H9 (cell line): ENCODE results near the gene LYRM9. TPM values are rescaled to one million over a fixed set of nuclear protein-coding genes. Genes with fewer than 3 reads are reported as not detected.

Experiments
- DNase-seq: peaks from one replicate; pipeline ENCODE4 v3.0.0-alpha.2; 2017
- H2AFZ ChIP-seq: one replicate; pipeline ENCODE4 v1.6.1; 2013; ENCODE audit warnings: mild to moderate bottlenecking, low read length, control low read depth, moderate library complexity
- H2AK5ac ChIP-seq: 2 replicates; pipeline ENCODE4 v1.6.1; 2013; ENCODE audit warnings: low read length, control low read depth, mixed read lengths; ENCODE audit not compliant: insufficient read length
- H2BK120ac ChIP-seq: one replicate; pipeline ENCODE4 v1.6.1; 2013; ENCODE audit warnings: low read depth, mild to moderate bottlenecking, low read length, control low read depth, inconsistent platforms; ENCODE audit not compliant: poor library complexity, severe bottlenecking
- H2BK12ac ChIP-seq: 2 replicates; pipeline ENCODE4 v1.6.1; 2013; ENCODE audit warnings: low read length, control low read depth, mixed read lengths, low read depth; ENCODE audit not compliant: insufficient read length
- H2BK15ac ChIP-seq: 2 replicates; pipeline ENCODE4 v1.6.1; 2013; ENCODE audit warnings: low read depth, low read length, control low read depth
- H2BK20ac ChIP-seq: one replicate; pipeline ENCODE4 v1.6.1; 2013; ENCODE audit warnings: low read depth, mild to moderate bottlenecking, low read length, control low read depth, inconsistent platforms; ENCODE audit not compliant: poor library complexity, severe bottlenecking
- H2BK5ac ChIP-seq: 2 replicates; pipeline ENCODE4 v1.6.1; 2013; ENCODE audit warnings: low read length, control low read depth, mixed read lengths; ENCODE audit not compliant: insufficient read length
- H3K14ac ChIP-seq: 2 replicates; pipeline ENCODE4 v1.6.1; 2013; ENCODE audit warnings: low read length, control low read depth; ENCODE audit not compliant: insufficient read depth
- H3K18ac ChIP-seq: 2 replicates; pipeline ENCODE4 v1.6.1; 2013; ENCODE audit warnings: low read depth, mild to moderate bottlenecking, mixed read lengths, low read length, control low read depth; ENCODE audit not compliant: insufficient read length
- H3K23ac ChIP-seq: 2 replicates; pipeline ENCODE4 v1.6.1; 2013; ENCODE audit warnings: low read length, control low read depth, mixed read lengths, low read depth; ENCODE audit not compliant: insufficient read length
- H3K23me2 ChIP-seq: 2 replicates; pipeline ENCODE4 v1.6.1; 2013; ENCODE audit warnings: low read depth, mild to moderate bottlenecking, mixed read lengths, low read length, control low read depth; ENCODE audit not compliant: insufficient read length, poor library complexity, severe bottlenecking
- H3K27ac ChIP-seq: 2 replicates; pipeline ENCODE4 v1.5.1; 2013; ENCODE audit warnings: low read length, control low read depth, mixed read lengths, low read depth; ENCODE audit not compliant: insufficient read length
- H3K27me3 ChIP-seq: 2 replicates; pipeline ENCODE4 v1.6.1; 2013; ENCODE audit warnings: low read length, control low read depth, inconsistent platforms; ENCODE audit not compliant: insufficient read depth
- H3K4ac ChIP-seq: 2 replicates; pipeline ENCODE4 v1.6.1; 2013; ENCODE audit warnings: low read depth, mild to moderate bottlenecking, control low read depth, inconsistent platforms, low read length, moderate library complexity
- H3K4me1 ChIP-seq: 2 replicates; pipeline ENCODE4 v1.6.1; 2013; ENCODE audit warnings: low read length, control low read depth, inconsistent platforms; ENCODE audit not compliant: insufficient read depth
- H3K4me2 ChIP-seq: 2 replicates; pipeline ENCODE4 v1.6.1; 2013; ENCODE audit warnings: low read length, control low read depth, mixed read lengths; ENCODE audit not compliant: insufficient read length, insufficient read depth
- H3K56ac ChIP-seq: 2 replicates; pipeline ENCODE4 v1.6.1; 2013; ENCODE audit warnings: low read depth, mild to moderate bottlenecking, mixed read lengths, low read length, control low read depth; ENCODE audit not compliant: insufficient read length
- H3K79me1 ChIP-seq: 2 replicates; pipeline ENCODE4 v1.6.1; 2013; ENCODE audit warnings: low read depth, mild to moderate bottlenecking, moderate library complexity, low read length, control low read depth, inconsistent platforms; ENCODE audit not compliant: insufficient read depth, poor library complexity, severe bottlenecking
- H3K79me2 ChIP-seq: 2 replicates; pipeline ENCODE4 v1.6.1; 2013; ENCODE audit warnings: low read length, control low read depth, inconsistent platforms; ENCODE audit not compliant: insufficient read depth
- H3K9ac ChIP-seq: 2 replicates; pipeline ENCODE4 v1.6.1; 2013; ENCODE audit warnings: low read length, control low read depth, mixed read lengths; ENCODE audit not compliant: insufficient read length; ENCODE audit errors: extremely low read depth
- H3K9me3 ChIP-seq: one replicate; pipeline ENCODE4 v1.6.1; 2013; ENCODE audit warnings: low read depth, low read length, inconsistent platforms; ENCODE audit not compliant: control insufficient read depth
- H3T11ph ChIP-seq: one replicate; pipeline ENCODE4 v1.6.1; 2013; ENCODE audit warnings: mild to moderate bottlenecking, low read length, control low read depth, inconsistent platforms
- H4K20me1 ChIP-seq: one replicate; pipeline ENCODE4 v1.6.1; 2013; ENCODE audit not compliant: control insufficient read depth, insufficient read length, insufficient read depth
- H4K5ac ChIP-seq: 2 replicates; pipeline ENCODE4 v1.6.1; 2013; ENCODE audit warnings: low read depth, mild to moderate bottlenecking, mixed read lengths, low read length, control low read depth; ENCODE audit not compliant: insufficient read length
- H4K8ac ChIP-seq: replicated peaks from 2 replicates; pipeline ENCODE4 v1.6.1; 2013; ENCODE audit warnings: low read length, control low read depth, mixed read lengths, low read depth; ENCODE audit not compliant: insufficient read length
- H4K91ac ChIP-seq: 2 replicates; pipeline ENCODE4 v1.6.1; 2013; ENCODE audit warnings: low read depth, mild to moderate bottlenecking, moderate library complexity, mixed read lengths, low read length, control low read depth; ENCODE audit not compliant: insufficient read length
- H3K27ac Mint-ChIP-seq, 3 experiments: 2 replicates in 2 of 3; 3 replicates in 1 of 3; pipeline ENCODE4 v1.8.0; 2020 to 2021; ENCODE audit warnings: mixed read lengths in 3 of 3, mild to moderate bottlenecking in 1 of 3, moderate library complexity in 1 of 3
- H3K27me3 Mint-ChIP-seq: 2 replicates; pipeline ENCODE4 v1.8.0; 2021; ENCODE audit warnings: low read depth, mild to moderate bottlenecking, moderate library complexity, mixed read lengths
- H3K36me3 Mint-ChIP-seq, 3 experiments: 2 replicates in 2 of 3; 3 replicates in 1 of 3; pipeline ENCODE4 v1.8.0; 2020 to 2021; ENCODE audit warnings: low read depth in 3 of 3, mixed read lengths in 3 of 3; ENCODE audit not compliant: insufficient read depth in 1 of 3
- H3K4me1 Mint-ChIP-seq, 2 experiments: 2 replicates each; pipeline ENCODE4 v1.8.0; 2020; ENCODE audit warnings: mixed read lengths in 2 of 2
- H3K4me3 Mint-ChIP-seq, 2 experiments: 2 replicates in 1 of 2; 3 replicates in 1 of 2; pipeline ENCODE4 v1.8.0; 2020 to 2021; ENCODE audit warnings: mild to moderate bottlenecking in 2 of 2, mixed read lengths in 2 of 2, moderate library complexity in 1 of 2
- H3K9me3 Mint-ChIP-seq, 2 experiments: 2 replicates in 1 of 2; 3 replicates in 1 of 2; pipeline ENCODE4 v1.8.0; 2020; ENCODE audit warnings: mild to moderate bottlenecking in 2 of 2, mixed read lengths in 2 of 2, moderate library complexity in 1 of 2
- CTCF ChIP-seq: fragments of 200-600 bp; sonication (generic); conservative IDR thresholded peaks from 3 replicates; pipeline ENCODE4 v1.8.0; 2021; ENCODE audit warnings: antibody characterized with exemption, mild to moderate bottlenecking
- WGBS: extraction: QIAGEN DNeasy Blood & Tissue Kit; methylation state at CpG from one replicate; pipeline ENCODE4 v1.1.7; 2013; ENCODE audit warnings: missing lambda C conversion rate, low lambda C conversion rate, mixed read lengths; ENCODE audit not compliant: insufficient read length; ENCODE audit errors: extremely low coverage; 5-methylcytosine and 5-hydroxymethylcytosine counted together
- total RNA-seq: library from RNA; stranded (reverse); gene quantifications from 2 replicates; pipeline ENCODE4 v1.2.1, GENCODE V29; 2021

LYRM9 gene
- total RNA-seq, 1 experiment from 2014 or later: 2.2 TPM

GRCh38 chr17:27834571-27834970 lies 58.6 kb downstream of the LYRM9 start:
- Histone ChIP-seq H2BK20ac (no peak overlapping the region), H4K91ac (no peak overlapping the region), H4K20me1 (no peaks in the 10 kb centered on the region), H3K9ac (no peak overlapping the region), H3K56ac (no peak overlapping the region), H2AFZ (no peak overlapping the region), H3K79me1 (no peaks in the 10 kb centered on the region), H3K4me1 (no peaks in the 10 kb centered on the region; the same call in 1 of the 2 replicates), H2BK15ac (no peak overlapping the region), H3K9me3 (no peaks in the 10 kb centered on the region), H2BK5ac (no peak overlapping the region), H3K27ac (no peak overlapping the region), H2BK120ac (no peak overlapping the region), H3K27me3 (no peaks in the 10 kb centered on the region), H3K4me2 (no peak overlapping the region), H4K5ac (no peak overlapping the region), H3K79me2 (no peaks in the 10 kb centered on the region), H3K23ac (no peak overlapping the region), H2AK5ac (no peak overlapping the region), H3K4ac (no peak overlapping the region), H4K8ac (no peak overlapping the region), H2BK12ac (no peak overlapping the region), H3K18ac (no peak overlapping the region), H3K23me2 (no peaks in the 10 kb centered on the region), H3T11ph (no peak overlapping the region), H3K14ac (no peak overlapping the region)
- DNase-seq: no peak
- H3K27ac Mint-ChIP-seq: no peak overlapping the region; a peak in 1 of 7 replicates
- H3K27me3 Mint-ChIP-seq: no peaks in the 10 kb centered on the region
- no peak for TF ChIP-seq CTCF
- H3K4me1 Mint-ChIP-seq: peaks cover 2 to 5% of the 10 kb centered on the region in 2 experiments; a peak in 3 of 4 replicates
- no CpG with 5 or more reads among the region's 3 CpGs for WGBS
- H3K9me3 Mint-ChIP-seq: peaks cover 4 to 9% of the 10 kb centered on the region in 2 experiments
- H3K36me3 Mint-ChIP-seq: peaks cover 0 to 5% (median 4%) of the 10 kb centered on the region in 3 experiments; a peak in 4 of 7 replicates
- no peak overlapping the region for H3K4me3 Mint-ChIP-seq
